ENCODE results near the gene RBL2. TPM values are rescaled to one million over a fixed set of nuclear protein-coding genes. Genes with fewer than 3 reads are reported as not detected.

RBL2 gene
- total and polyA plus RNA-seq, 2 of the 13 experiments (the other 11 are each of a cell fraction or from before 2014, with no cell fraction given), result 41.2 to 60.9 TPM

DNA sequence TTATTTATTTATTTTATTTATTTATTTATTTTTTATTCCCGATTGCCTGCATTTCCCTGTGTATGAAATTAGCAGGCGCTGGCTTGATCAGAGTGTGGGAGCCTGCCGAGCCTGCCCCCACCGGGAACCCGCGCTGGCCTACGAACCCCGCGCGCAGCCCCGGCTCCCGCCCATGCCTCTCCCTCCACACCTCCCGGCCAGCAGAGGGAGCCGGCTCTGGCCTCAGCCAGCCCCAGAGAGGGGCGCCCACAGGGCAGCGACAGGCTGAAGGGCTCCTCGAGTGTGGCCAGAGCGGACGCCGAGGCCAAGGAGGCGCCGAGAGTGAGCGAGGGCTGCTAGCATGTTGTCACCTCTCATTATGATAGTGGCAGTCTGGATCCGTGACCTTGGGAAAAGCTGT, 13.0 kb upstream of the RBL2 start:
- Histone ChIP-seq H3K4me2 (ENCODE audit: low read depth, low read length) (no peak overlapping the region), H3K36me3 (replicated peaks in 1 of 2; ENCODE audit: control insufficient read depth in 1 of 2, insufficient read depth in 2 of 2, low read length in 2 of 2) (no peaks in the 10 kb centered on the region), H3K4me1 (ENCODE audit: insufficient read depth, low read length) (no peaks in the 10 kb centered on the region; the same call in 1 of the 2 replicates), H3K9ac (ENCODE audit: insufficient read depth, low read depth, low read length) (no peak overlapping the region), H3K79me2 (ENCODE audit: insufficient read depth, low read length) (no peaks in the 10 kb centered on the region), H3K4me3 (replicated peaks in 1 of 3; ENCODE audit: insufficient read depth in 1 of 3, low read depth in 2 of 3, low read length in 3 of 3) (no peak overlapping the region), H2AFZ (ENCODE audit: low read length) (no peak overlapping the region), H3K9me3 (ENCODE audit: low read length) (peaks cover 32% of the 10 kb centered on the region), H3K27me3 (ENCODE audit: control insufficient read depth in 1 of 2, insufficient read depth in 2 of 2, low read length in 2 of 2) (peaks cover 3 to 11% of the 10 kb centered on the region in 2 experiments; a peak in 3 of 5 replicates), H4K20me1 (ENCODE audit: insufficient read depth, low read length) (no peaks in the 10 kb centered on the region), H3K27ac (ENCODE audit: extremely low read length, insufficient read depth, low read length) (no peak overlapping the region)
- no peak for FAIRE-seq
- POLR2A ChIA-PET, result no interaction called here
- DNase-seq (ENCODE audit: low spot score), result no peak
- TF ChIP-seq, protein P1, sequence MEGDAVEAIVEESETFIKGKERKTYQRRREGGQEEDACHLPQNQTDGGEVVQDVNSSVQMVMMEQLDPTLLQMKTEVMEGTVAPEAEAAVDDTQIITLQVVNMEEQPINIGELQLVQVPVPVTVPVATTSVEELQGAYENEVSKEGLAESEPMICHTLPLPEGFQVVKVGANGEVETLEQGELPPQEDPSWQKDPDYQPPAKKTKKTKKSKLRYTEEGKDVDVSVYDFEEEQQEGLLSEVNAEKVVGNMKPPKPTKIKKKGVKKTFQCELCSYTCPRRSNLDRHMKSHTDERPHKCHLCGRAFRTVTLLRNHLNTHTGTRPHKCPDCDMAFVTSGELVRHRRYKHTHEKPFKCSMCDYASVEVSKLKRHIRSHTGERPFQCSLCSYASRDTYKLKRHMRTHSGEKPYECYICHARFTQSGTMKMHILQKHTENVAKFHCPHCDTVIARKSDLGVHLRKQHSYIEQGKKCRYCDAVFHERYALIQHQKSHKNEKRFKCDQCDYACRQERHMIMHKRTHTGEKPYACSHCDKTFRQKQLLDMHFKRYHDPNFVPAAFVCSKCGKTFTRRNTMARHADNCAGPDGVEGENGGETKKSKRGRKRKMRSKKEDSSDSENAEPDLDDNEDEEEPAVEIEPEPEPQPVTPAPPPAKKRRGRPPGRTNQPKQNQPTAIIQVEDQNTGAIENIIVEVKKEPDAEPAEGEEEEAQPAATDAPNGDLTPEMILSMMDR (CRISPR knock-in tag; IDR thresholded peaks at IDR 0.05), result peak; percentile 16; the same call in 1 of the 2 replicates
- TF ChIP-seq, protein P2, sequence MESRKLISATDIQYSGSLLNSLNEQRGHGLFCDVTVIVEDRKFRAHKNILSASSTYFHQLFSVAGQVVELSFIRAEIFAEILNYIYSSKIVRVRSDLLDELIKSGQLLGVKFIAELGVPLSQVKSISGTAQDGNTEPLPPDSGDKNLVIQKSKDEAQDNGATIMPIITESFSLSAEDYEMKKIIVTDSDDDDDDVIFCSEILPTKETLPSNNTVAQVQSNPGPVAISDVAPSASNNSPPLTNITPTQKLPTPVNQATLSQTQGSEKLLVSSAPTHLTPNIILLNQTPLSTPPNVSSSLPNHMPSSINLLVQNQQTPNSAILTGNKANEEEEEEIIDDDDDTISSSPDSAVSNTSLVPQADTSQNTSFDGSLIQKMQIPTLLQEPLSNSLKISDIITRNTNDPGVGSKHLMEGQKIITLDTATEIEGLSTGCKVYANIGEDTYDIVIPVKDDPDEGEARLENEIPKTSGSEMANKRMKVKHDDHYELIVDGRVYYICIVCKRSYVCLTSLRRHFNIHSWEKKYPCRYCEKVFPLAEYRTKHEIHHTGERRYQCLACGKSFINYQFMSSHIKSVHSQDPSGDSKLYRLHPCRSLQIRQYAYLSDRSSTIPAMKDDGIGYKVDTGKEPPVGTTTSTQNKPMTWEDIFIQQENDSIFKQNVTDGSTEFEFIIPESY (CRISPR knock-in tag; IDR thresholded peaks at IDR 0.05), result peak; percentile 47; the same call in 1 of the 2 replicates
- no peak for TF ChIP-seq ZNF136 (CRISPR knock-in tag; IDR thresholded peaks at IDR 0.05; ENCODE audit: low read depth)
- TF ChIP-seq, protein P3, sequence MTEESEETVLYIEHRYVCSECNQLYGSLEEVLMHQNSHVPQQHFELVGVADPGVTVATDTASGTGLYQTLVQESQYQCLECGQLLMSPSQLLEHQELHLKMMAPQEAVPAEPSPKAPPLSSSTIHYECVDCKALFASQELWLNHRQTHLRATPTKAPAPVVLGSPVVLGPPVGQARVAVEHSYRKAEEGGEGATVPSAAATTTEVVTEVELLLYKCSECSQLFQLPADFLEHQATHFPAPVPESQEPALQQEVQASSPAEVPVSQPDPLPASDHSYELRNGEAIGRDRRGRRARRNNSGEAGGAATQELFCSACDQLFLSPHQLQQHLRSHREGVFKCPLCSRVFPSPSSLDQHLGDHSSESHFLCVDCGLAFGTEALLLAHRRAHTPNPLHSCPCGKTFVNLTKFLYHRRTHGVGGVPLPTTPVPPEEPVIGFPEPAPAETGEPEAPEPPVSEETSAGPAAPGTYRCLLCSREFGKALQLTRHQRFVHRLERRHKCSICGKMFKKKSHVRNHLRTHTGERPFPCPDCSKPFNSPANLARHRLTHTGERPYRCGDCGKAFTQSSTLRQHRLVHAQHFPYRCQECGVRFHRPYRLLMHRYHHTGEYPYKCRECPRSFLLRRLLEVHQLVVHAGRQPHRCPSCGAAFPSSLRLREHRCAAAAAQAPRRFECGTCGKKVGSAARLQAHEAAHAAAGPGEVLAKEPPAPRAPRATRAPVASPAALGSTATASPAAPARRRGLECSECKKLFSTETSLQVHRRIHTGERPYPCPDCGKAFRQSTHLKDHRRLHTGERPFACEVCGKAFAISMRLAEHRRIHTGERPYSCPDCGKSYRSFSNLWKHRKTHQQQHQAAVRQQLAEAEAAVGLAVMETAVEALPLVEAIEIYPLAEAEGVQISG (CRISPR knock-in tag; IDR thresholded peaks at IDR 0.05), result 0 out of 2 replicates have a peak, but pooled peaks have one; percentile 29
- TF ChIP-seq MIXL1 (CRISPR knock-in tag; IDR thresholded peaks at IDR 0.05), result no peak
- WGBS (ENCODE audit: low lambda C conversion rate), result 87% methylated on average over 24 of the region's 24 CpGs
- intact Hi-C loops (cut with micrococcal nuclease; ENCODE audit: unreplicated experiment) (no loop called here), in situ Hi-C loops (cut with HindIII; ENCODE audit: extremely low pct_ligation_motif_present, low pct_unique_long_range_greater_than_20kb) (no loop called here)
- BruUV-seq (replicated peaks), result no TSS peak
- CTCF ChIA-PET (ENCODE audit: low intra/inter-chr PET ratio, low total read pairs), result no interaction called here
- ATAC-seq, result no peak

Data from HepG2 (cell line).